GM23338 (cell line): ENCODE data around the gene ERN1. TPM values are rescaled to one million over a fixed set of nuclear protein-coding genes. Genes with fewer than 3 reads are reported as not detected.

Source experiments
- ATAC-seq: fragments of 200-7000 bp; cut with Tn5 transposase; 3 replicates; pipeline ENCODE4 v1.9.1; 2020
- DNase-seq: peaks from one replicate; pipeline ENCODE4 v3.0.0-alpha.2; 2015; ENCODE audit warnings: low spot score
- H2AFZ ChIP-seq: fragments of 200-600 bp; sonication (generic); 2 replicates; pipeline ENCODE4 v1.8.0; 2016; ENCODE audit warnings: antibody characterized with exemption, mild to moderate bottlenecking, moderate library complexity
- H3F3A ChIP-seq: fragments of 200-600 bp; sonication (generic); replicated peaks from 2 replicates; pipeline ENCODE4 v1.8.0; 2017; ENCODE audit warnings: antibody characterized with exemption, mixed run types, low read depth
- H3K27ac ChIP-seq: fragments of 200-600 bp; sonication (generic); 2 replicates; pipeline ENCODE4 v1.6.1; 2016; ENCODE audit warnings: low read depth
- H3K27me3 ChIP-seq: fragments of 200-600 bp; sonication (generic); 2 replicates; pipeline ENCODE4 v1.8.0; 2016; ENCODE audit warnings: mild to moderate bottlenecking, mixed run types, moderate library complexity; ENCODE audit not compliant: insufficient read depth
- H3K36me3 ChIP-seq: fragments of 200-600 bp; sonication (generic); 2 replicates; pipeline ENCODE4 v1.8.0; 2016; ENCODE audit warnings: mild to moderate bottlenecking; ENCODE audit not compliant: insufficient read depth
- H3K4me1 ChIP-seq: fragments of 200-600 bp; sonication (generic); 2 replicates; pipeline ENCODE4 v1.8.0; 2016; ENCODE audit warnings: mild to moderate bottlenecking, moderate library complexity; ENCODE audit not compliant: insufficient read depth
- H3K4me2 ChIP-seq: fragments of 200-600 bp; sonication (generic); 2 replicates; pipeline ENCODE4 v1.7.1; 2017; ENCODE audit warnings: mixed run types
- H3K4me3 ChIP-seq: fragments of 200-600 bp; sonication (generic); 2 replicates; pipeline ENCODE4 v1.6.1; 2016; ENCODE audit warnings: mixed run types
- H3K79me2 ChIP-seq: fragments of 200-600 bp; sonication (generic); replicated peaks from 2 replicates; pipeline ENCODE4 v1.8.0; 2017; ENCODE audit warnings: mild to moderate bottlenecking; ENCODE audit not compliant: insufficient read depth
- H3K9me2 ChIP-seq: fragments of 200-600 bp; sonication (generic); 2 replicates; pipeline ENCODE4 v1.8.0; 2017; ENCODE audit not compliant: insufficient read depth
- H4K20me1 ChIP-seq: fragments of 200-600 bp; sonication (generic); replicated peaks from 2 replicates; pipeline ENCODE4 v1.8.0; 2017; ENCODE audit warnings: mild to moderate bottlenecking; ENCODE audit not compliant: insufficient read depth
- H3K27ac Mint-ChIP-seq: 2 replicates; pipeline ENCODE4 v1.8.0; 2020; ENCODE audit warnings: inconsistent platforms, mild to moderate bottlenecking, moderate library complexity, mixed read lengths
- H3K27me3 Mint-ChIP-seq: 3 replicates; pipeline ENCODE4 v1.8.0; 2022; ENCODE audit warnings: low read depth, mild to moderate bottlenecking, moderate library complexity, mixed read lengths, inconsistent platforms; ENCODE audit not compliant: insufficient read depth, poor library complexity
- H3K36me3 Mint-ChIP-seq: 3 replicates; pipeline ENCODE4 v1.8.0; 2021; ENCODE audit warnings: low read depth, mild to moderate bottlenecking, inconsistent platforms, moderate library complexity, mixed read lengths
- H3K4me1 Mint-ChIP-seq: 3 replicates; pipeline ENCODE4 v1.8.0; 2020; ENCODE audit warnings: mild to moderate bottlenecking, inconsistent platforms, mixed read lengths
- H3K4me3 Mint-ChIP-seq: 3 replicates; pipeline ENCODE4 v1.8.0; 2021; ENCODE audit warnings: moderate library complexity, mild to moderate bottlenecking, inconsistent platforms, mixed read lengths
- H3K9me3 Mint-ChIP-seq: 3 replicates; pipeline ENCODE4 v1.8.0; 2020; ENCODE audit warnings: moderate library complexity, mild to moderate bottlenecking, inconsistent platforms, mixed read lengths
- CREB1 ChIP-seq: fragments of 250-450 bp; sonication (Bioruptor Pico); IDR thresholded peaks from 2 replicates; pipeline ENCODE4 v1.5.0; 2020; ENCODE audit warnings: low read depth, mild to moderate bottlenecking, moderate library complexity
- EZH2 ChIP-seq: fragments of 200-600 bp; sonication (generic); IDR thresholded peaks from one replicate; pipeline ENCODE4 v1.8.0; 2017; ENCODE audit warnings: antibody characterized with exemption, mild to moderate bottlenecking, low read depth; ENCODE audit not compliant: unreplicated experiment
- EZH2phosphoT487 ChIP-seq: fragments of 200-600 bp; sonication (generic); IDR thresholded peaks from one replicate; pipeline ENCODE4 v1.8.1; 2018; ENCODE audit warnings: antibody characterized with exemption; ENCODE audit not compliant: unreplicated experiment
- POLR2AphosphoS5 ChIP-seq: IDR thresholded peaks from 2 replicates; pipeline ENCODE4 v1.6.1; 2016; ENCODE audit warnings: antibody characterized with exemption, low read depth
- STAT1 ChIP-seq: IDR thresholded peaks from one replicate; pipeline ENCODE4 v1.6.1; 2016; ENCODE audit warnings: antibody characterized with exemption; ENCODE audit not compliant: unreplicated experiment
- polyA plus RNA-seq: library from polyadenylated mRNA; unstranded; fragments of >200 nt; fragmentation: Nextera tagmentation; extraction: Ambion mirVana; gene quantifications from 2 replicates; pipeline ENCODE4 v1.2.1, GENCODE V29; 2016
- total RNA-seq: library from RNA; depleted of rRNA; stranded (reverse); fragments of >200 nt; shearing (Covaris generic); gene quantifications from 2 replicates; pipeline ENCODE4 v1.2.3, GENCODE V29; 2014
- TF ChIP-seq, protein P1 (sequence below): fragments of 250-450 bp; sonication (Bioruptor Pico); IDR thresholded peaks from 2 replicates; pipeline ENCODE4 v1.5.0; 2020; ENCODE audit warnings: mild to moderate bottlenecking, moderate library complexity
- TF ChIP-seq, protein P2 (sequence below), 2 experiments: fragments of 200-600 bp in 1 of 2; sonication (generic) in 1 of 2; conservative IDR thresholded peaks; 2 replicates each; pipeline versions ENCODE4 v1.5.1 to v1.6.1; 2016 to 2017; ENCODE audit warnings: antibody characterized with exemption in 2 of 2, low read depth in 2 of 2, mild to moderate bottlenecking in 2 of 2, moderate library complexity in 1 of 2
- TF ChIP-seq, protein P3 (sequence below): IDR thresholded peaks from one replicate; pipeline ENCODE4 v1.6.1; 2018; ENCODE audit warnings: antibody characterized with exemption; ENCODE audit not compliant: unreplicated experiment
- TF ChIP-seq, protein P4 (sequence below): IDR thresholded peaks from 2 replicates; pipeline ENCODE4 v1.6.1; 2016; ENCODE audit warnings: antibody characterized with exemption

ERN1 gene
- total and polyA plus RNA-seq, 2 experiments from 2014 or later, result 5.9 to 7.5 TPM

DNA sequence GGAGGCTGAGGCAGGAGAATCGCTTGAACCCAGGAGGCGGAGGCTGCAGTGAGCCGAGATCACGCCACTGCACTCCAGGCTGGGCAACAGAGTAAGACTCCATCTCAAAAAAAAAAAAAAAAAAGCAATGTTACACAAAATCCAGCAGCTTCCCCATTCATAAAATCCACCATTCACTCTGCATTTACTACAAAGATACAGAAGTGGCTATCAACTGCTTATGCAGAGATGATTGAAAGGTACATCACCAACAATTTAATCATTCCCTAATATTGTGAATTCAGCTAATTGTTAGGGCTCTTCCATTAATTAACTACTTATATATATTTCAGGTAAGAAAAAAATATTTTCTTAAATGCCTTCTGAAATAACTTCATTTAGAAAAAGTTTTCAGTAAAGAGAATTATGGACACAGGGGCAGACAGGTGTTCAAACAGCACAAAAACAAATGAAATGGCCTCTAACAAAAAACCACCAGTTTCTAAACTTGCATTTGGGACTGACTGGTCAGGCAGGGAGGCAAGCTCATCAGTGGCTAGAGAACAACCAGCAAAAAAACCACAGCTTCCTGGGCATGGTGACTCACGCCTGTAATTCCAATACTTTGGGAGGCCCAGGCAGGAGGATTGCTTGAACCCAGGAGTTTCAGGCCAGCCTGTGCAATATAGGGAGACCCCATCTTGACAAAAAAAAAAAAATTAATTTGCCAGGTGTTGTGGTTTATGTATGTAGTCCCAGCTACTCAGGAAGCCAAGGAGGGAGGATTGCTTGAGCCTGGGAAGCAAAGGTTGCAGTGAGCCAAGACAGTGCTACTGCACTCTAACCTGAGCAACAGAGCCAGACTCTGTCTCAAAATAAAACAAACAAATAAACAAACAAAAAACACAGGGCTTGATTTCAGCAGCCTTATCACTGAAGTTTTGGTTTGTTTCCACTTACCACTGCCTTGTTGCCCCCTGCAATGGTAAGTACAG lies 26.3 kb downstream of the ERN1 start:
- Histone ChIP-seq H3K27me3 (no peaks in the 10 kb centered on the region), H3K4me2 (no peak overlapping the region), H3K4me3 (no peak overlapping the region), H3F3A (no peaks in the 10 kb centered on the region), H3K27ac (no peak overlapping the region), H3K4me1 (no peaks in the 10 kb centered on the region), H3K9me2 (no peaks in the 10 kb centered on the region), H3K36me3 (no peaks in the 10 kb centered on the region), H4K20me1 (no peaks in the 10 kb centered on the region), H2AFZ (no peak overlapping the region), H3K79me2 (no peaks in the 10 kb centered on the region)
- no peak overlapping the region for H3K4me3 Mint-ChIP-seq
- H3K9me3 Mint-ChIP-seq, result no peaks in the 10 kb centered on the region
- H3K36me3 Mint-ChIP-seq, result no peaks in the 10 kb centered on the region
- no peaks in the 10 kb centered on the region for H3K4me1 Mint-ChIP-seq
- H3K27me3 Mint-ChIP-seq, result peaks cover 6% of the 10 kb centered on the region
- DNase-seq (no peak), ATAC-seq (no peak)
- no peak overlapping the region for H3K27ac Mint-ChIP-seq
- TF ChIP-seq POLR2AphosphoS5 (no peak), CREB1 (CRISPR knock-in tag) (no peak), STAT1 (no peak), EZH2phosphoT487 (no peak), EZH2 (no peak)
- TF ChIP-seq, protein P1, sequence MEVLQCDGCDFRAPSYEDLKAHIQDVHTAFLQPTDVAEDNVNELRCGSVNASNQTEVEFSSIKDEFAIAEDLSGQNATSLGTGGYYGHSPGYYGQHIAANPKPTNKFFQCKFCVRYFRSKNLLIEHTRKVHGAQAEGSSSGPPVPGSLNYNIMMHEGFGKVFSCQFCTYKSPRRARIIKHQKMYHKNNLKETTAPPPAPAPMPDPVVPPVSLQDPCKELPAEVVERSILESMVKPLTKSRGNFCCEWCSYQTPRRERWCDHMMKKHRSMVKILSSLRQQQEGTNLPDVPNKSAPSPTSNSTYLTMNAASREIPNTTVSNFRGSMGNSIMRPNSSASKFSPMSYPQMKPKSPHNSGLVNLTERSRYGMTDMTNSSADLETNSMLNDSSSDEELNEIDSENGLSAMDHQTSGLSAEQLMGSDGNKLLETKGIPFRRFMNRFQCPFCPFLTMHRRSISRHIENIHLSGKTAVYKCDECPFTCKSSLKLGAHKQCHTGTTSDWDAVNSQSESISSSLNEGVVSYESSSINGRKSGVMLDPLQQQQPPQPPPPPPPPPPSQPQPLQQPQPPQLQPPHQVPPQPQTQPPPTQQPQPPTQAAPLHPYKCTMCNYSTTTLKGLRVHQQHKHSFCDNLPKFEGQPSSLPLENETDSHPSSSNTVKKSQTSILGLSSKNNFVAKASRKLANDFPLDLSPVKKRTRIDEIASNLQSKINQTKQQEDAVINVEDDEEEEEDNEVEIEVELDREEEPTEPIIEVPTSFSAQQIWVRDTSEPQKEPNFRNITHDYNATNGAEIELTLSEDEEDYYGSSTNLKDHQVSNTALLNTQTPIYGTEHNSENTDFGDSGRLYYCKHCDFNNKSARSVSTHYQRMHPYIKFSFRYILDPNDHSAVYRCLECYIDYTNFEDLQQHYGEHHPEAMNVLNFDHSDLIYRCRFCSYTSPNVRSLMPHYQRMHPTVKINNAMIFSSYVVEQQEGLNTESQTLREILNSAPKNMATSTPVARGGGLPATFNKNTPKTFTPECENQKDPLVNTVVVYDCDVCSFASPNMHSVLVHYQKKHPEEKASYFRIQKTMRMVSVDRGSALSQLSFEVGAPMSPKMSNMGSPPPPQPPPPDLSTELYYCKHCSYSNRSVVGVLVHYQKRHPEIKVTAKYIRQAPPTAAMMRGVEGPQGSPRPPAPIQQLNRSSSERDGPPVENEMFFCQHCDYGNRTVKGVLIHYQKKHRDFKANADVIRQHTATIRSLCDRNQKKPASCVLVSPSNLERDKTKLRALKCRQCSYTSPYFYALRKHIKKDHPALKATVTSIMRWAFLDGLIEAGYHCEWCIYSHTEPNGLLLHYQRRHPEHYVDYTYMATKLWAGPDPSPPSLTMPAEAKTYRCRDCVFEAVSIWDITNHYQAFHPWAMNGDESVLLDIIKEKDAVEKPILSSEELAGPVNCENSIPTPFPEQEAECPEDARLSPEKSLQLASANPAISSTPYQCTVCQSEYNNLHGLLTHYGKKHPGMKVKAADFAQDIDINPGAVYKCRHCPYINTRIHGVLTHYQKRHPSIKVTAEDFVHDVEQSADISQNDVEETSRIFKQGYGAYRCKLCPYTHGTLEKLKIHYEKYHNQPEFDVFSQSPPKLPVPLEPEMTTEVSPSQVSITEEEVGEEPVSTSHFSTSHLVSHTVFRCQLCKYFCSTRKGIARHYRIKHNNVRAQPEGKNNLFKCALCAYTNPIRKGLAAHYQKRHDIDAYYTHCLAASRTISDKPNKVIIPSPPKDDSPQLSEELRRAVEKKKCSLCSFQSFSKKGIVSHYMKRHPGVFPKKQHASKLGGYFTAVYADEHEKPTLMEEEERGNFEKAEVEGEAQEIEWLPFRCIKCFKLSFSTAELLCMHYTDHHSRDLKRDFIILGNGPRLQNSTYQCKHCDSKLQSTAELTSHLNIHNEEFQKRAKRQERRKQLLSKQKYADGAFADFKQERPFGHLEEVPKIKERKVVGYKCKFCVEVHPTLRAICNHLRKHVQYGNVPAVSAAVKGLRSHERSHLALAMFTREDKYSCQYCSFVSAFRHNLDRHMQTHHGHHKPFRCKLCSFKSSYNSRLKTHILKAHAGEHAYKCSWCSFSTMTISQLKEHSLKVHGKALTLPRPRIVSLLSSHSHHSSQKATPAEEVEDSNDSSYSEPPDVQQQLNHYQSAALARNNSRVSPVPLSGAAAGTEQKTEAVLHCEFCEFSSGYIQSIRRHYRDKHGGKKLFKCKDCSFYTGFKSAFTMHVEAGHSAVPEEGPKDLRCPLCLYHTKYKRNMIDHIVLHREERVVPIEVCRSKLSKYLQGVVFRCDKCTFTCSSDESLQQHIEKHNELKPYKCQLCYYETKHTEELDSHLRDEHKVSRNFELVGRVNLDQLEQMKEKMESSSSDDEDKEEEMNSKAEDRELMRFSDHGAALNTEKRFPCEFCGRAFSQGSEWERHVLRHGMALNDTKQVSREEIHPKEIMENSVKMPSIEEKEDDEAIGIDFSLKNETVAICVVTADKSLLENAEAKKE, result no peak
- TF ChIP-seq, protein P2, sequence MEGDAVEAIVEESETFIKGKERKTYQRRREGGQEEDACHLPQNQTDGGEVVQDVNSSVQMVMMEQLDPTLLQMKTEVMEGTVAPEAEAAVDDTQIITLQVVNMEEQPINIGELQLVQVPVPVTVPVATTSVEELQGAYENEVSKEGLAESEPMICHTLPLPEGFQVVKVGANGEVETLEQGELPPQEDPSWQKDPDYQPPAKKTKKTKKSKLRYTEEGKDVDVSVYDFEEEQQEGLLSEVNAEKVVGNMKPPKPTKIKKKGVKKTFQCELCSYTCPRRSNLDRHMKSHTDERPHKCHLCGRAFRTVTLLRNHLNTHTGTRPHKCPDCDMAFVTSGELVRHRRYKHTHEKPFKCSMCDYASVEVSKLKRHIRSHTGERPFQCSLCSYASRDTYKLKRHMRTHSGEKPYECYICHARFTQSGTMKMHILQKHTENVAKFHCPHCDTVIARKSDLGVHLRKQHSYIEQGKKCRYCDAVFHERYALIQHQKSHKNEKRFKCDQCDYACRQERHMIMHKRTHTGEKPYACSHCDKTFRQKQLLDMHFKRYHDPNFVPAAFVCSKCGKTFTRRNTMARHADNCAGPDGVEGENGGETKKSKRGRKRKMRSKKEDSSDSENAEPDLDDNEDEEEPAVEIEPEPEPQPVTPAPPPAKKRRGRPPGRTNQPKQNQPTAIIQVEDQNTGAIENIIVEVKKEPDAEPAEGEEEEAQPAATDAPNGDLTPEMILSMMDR (conservative IDR thresholded peaks at IDR 0.05; ENCODE audit: low read depth in 2 of 2), result no peak
- TF ChIP-seq, protein P3, sequence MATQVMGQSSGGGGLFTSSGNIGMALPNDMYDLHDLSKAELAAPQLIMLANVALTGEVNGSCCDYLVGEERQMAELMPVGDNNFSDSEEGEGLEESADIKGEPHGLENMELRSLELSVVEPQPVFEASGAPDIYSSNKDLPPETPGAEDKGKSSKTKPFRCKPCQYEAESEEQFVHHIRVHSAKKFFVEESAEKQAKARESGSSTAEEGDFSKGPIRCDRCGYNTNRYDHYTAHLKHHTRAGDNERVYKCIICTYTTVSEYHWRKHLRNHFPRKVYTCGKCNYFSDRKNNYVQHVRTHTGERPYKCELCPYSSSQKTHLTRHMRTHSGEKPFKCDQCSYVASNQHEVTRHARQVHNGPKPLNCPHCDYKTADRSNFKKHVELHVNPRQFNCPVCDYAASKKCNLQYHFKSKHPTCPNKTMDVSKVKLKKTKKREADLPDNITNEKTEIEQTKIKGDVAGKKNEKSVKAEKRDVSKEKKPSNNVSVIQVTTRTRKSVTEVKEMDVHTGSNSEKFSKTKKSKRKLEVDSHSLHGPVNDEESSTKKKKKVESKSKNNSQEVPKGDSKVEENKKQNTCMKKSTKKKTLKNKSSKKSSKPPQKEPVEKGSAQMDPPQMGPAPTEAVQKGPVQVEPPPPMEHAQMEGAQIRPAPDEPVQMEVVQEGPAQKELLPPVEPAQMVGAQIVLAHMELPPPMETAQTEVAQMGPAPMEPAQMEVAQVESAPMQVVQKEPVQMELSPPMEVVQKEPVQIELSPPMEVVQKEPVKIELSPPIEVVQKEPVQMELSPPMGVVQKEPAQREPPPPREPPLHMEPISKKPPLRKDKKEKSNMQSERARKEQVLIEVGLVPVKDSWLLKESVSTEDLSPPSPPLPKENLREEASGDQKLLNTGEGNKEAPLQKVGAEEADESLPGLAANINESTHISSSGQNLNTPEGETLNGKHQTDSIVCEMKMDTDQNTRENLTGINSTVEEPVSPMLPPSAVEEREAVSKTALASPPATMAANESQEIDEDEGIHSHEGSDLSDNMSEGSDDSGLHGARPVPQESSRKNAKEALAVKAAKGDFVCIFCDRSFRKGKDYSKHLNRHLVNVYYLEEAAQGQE, result no peak
- TF ChIP-seq, protein P4, sequence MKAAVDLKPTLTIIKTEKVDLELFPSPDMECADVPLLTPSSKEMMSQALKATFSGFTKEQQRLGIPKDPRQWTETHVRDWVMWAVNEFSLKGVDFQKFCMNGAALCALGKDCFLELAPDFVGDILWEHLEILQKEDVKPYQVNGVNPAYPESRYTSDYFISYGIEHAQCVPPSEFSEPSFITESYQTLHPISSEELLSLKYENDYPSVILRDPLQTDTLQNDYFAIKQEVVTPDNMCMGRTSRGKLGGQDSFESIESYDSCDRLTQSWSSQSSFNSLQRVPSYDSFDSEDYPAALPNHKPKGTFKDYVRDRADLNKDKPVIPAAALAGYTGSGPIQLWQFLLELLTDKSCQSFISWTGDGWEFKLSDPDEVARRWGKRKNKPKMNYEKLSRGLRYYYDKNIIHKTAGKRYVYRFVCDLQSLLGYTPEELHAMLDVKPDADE, result no peak
